ENCODE measurements around the gene ARID5A.
"Not testable (repeated sequence)": the region's sequence is repeated elsewhere in the genome, so short reads cannot be mapped to it uniquely, and the experiment has no call there.

Gene ARID5A

GRCh38 chr2:96542357-96542977 is 5.9 kb downstream of the ARID5A start:
- DNase-seq = no peak

- DNase-seq = no peak
Measured at GRCh38 chr2:96546321-96546720, 9.8 kb downstream of the ARID5A start.

- DNase-seq = no peak
Measured at GRCh38 chr2:96546797-96547196, 10.2 kb downstream of the ARID5A start.

GRCh38 chr2:96547203-96547641 is 10.7 kb downstream of the ARID5A start:
- DNase-seq = no peak

DNA sequence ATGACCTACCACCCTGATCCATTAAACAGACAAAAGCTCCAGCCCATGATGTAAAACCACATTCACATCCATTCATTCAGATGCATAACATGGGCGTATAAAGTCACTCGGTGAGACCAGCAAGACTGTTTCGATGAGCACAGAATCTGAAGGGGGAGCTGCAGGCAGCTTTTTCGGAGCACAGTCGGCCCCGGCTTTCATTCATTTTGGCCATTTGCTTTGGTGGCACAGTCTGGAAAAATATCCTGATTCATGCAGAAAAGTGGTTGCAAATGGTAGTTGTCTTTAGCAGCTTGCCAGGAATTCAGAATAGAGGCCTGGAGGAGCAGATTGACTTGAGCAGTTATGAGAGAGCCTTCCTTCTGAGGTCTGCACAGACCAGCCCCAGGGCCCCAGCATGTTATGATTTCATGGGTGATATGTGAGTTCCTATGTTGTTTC is 11.2 kb downstream of the ARID5A start:
- peak; percentile 62 for DNase-seq

GRCh38 chr2:96548558-96549465 is 12.3 kb downstream of the ARID5A start:
- no peak for DNase-seq

DNA sequence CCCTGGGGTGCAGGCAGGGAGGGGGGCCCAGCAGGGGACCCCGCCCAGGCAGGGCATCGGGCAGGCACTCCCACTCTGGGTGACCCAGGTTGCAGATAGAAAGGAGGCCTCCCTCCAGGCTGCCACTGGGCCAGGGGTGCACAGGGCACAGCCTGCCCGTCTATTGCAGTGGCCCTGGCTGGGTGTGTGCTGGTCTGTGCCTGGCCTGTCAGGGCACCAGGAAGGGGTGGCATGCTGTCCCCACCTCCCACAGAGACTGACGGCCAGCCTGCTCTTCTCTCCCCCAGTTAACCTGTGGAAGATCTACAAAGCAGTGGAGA is 12.9 kb downstream of the ARID5A start:
- no peak for DNase-seq

DNA sequence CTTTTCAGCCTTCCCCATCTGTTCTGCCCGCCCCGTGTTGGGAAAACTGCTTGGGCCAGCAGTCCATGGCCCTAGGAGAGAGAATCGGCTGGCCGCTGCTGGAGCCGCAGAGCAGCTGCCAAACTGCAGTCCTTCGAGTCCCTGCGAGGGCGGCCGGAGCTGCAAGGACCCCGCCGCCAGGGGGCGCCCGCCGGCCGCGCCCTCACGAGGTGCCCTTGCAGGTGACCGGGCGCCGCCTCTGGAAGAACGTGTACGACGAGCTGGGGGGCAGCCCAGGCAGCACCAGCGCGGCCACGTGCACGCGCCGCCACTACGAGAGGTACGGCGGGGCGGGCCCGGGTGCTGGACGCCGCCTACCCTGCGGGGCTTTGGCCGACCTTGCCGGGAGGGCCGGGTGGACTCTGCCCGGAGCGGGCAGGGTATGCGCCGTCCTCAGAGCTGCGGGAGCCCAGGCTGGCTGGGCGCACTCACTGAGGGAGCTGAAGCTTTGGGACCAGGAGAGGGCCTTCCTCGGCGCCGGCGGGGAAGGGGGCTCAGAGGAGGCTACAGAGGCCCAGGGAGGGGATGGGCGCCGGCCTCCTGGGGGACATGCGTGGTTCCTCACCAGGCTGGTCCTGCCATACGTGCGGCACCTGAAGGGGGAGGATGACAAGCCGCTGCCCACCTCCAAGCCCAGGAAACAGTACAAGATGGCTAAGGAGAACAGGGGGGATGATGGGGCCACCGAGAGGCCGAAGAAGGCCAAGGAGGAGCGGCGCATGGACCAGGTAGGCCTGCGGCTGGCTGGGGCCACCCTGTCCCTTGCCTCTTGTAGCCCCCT is 13.6 kb downstream of the ARID5A start:
- no peak for DNase-seq

- no peak for DNase-seq
Measured at GRCh38 chr2:96550787-96551604, 14.4 kb downstream of the ARID5A start.

DNA sequence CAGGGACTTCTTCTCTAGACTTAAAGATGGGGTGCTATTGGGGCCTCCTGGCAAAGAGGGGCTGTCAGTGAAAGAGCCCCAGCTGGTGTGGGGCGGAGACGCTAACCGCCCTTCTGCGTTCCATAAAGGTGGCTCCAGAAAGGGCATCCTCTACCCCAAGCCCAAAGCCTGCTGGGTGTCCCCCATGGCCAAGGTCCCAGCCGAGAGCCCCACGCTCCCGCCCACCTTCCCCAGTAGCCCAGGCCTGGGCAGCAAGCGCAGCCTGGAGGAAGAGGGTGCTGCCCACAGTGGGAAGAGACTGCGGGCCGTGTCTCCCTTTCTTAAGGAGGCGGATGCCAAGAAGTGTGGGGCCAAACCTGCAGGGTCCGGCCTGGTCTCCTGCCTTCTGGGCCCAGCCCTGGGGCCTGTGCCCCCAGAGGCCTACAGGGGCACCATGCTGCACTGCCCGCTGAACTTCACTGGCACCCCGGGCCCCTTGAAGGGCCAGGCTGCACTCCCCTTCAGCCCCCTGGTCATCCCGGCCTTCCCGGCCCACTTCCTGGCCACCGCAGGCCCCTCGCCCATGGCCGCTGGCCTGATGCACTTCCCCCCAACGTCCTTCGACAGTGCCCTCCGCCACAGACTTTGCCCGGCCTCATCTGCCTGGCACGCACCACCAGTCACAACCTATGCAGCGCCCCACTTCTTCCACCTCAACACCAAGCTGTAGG is 15.2 kb downstream of the ARID5A start:
- DNase-seq = no peak

GRCh38 chr2:96552315-96553175 is 16.0 kb downstream of the ARID5A start:
- DNase-seq = no peak

- no peak for DNase-seq
Measured at GRCh38 chr2:96553176-96553956, 16.8 kb downstream of the ARID5A start.

- DNase-seq = not testable (repeated sequence)
Measured at GRCh38 chr2:96553957-96554292, 17.4 kb downstream of the ARID5A start.

DNA sequence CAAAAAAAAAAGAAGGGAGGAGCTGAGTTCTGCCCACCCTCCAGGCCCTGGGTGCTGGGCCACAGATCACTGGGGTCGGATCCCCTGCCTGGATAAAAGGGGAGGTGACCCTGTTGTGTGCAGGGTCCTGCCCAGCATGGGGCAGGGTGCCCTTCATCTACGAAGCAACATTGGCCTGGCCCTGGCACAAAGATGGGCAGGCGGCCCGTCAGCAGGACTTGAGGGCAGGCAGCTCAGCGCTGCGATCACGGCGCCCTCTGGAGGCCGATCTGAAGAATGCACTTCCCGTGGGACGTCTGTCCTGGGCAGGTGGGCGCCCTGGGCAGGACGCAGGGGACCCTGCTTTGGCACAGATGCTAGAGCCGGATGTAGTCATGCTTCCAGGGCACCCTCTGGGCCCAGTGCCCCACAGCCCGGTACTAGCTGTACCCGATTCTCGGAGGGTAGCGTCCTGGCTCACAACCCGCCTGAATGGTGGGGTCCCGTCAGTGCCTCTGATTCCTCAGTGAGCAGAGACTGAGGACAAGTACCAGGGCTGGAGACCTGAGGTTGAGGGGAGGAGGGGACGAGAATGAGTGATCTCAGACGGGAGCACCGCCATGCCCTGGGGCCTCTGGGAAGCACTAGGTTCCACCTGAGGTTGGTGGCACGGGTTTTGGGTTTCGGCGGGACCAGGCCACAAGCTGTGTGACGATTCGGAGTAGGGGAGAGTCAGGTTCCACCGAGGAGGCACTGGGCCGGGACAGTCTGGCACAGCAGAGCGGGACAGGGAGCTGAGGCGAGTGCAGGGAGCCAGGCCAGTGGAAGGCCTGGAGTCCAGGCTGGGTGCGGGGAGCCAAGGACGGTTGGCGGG is 18.0 kb downstream of the ARID5A start:
- peak; percentile 43 for DNase-seq

DNA sequence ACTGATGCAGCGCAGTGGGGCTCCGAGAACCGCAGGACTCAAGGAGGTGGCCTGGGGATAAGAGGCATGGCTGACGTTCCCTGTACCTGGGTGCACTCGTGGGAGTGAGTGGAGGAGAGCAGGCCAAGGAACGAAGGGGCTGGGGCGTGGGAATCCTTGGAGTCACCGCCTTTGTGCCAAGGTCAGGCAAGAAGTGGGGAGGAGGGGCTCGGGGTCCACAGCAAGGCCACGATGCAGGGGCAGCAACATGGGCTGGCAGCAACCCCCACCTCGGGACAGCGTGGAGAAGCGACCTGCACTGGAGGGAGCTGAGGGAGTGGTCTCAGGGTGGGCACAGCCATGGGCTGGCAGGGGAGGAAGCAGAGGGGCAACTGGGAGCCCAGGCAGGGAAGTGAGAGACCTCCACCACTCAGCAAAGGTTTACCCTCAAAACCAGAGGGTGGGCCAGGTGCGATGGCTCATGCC is 18.6 kb downstream of the ARID5A start:
- DNase-seq = no peak

- peak; percentile 77 for DNase-seq
Measured at GRCh38 chr2:96556441-96557330, 20.1 kb downstream of the ARID5A start.

- DNase-seq = not testable (repeated sequence)
Measured at GRCh38 chr2:96557421-96557820, 20.9 kb downstream of the ARID5A start.

GRCh38 chr2:96558061-96558460 is 21.5 kb downstream of the ARID5A start:
- DNase-seq = no peak
